Loucy (cell line): Measurements from ENCODE around the gene RREB1.

ENCODE experiments used
- H2AFZ ChIP-seq: fragments of 200-600 bp; sonication (generic); 2 replicates; pipeline ENCODE4 v1.6.0; 2016; ENCODE audit warnings: antibody characterized with exemption, mild to moderate bottlenecking, low read length, moderate library complexity
- H3F3A ChIP-seq: fragments of 200-600 bp; 2 replicates; pipeline ENCODE4 v1.6.0; 2016; ENCODE audit warnings: antibody characterized with exemption, low read depth, mild to moderate bottlenecking
- H3K27me3 ChIP-seq: fragments of 200-600 bp; sonication (generic); 2 replicates; pipeline ENCODE4 v1.6.1; 2014; ENCODE audit warnings: low read length, mild to moderate bottlenecking; ENCODE audit not compliant: insufficient read depth, poor library complexity, severe bottlenecking
- H3K36me3 ChIP-seq: fragments of 200-600 bp; sonication (generic); 2 replicates; pipeline ENCODE4 v1.6.1; 2016; ENCODE audit warnings: low read length; ENCODE audit not compliant: insufficient read depth
- H3K4me1 ChIP-seq: fragments of 200-600 bp; sonication (generic); 2 replicates; pipeline ENCODE4 v1.5.1; 2014; ENCODE audit warnings: low read length, mild to moderate bottlenecking; ENCODE audit not compliant: insufficient read depth, poor library complexity, severe bottlenecking
- H3K4me2 ChIP-seq: fragments of 200-600 bp; sonication (generic); 2 replicates; pipeline ENCODE4 v1.6.0; 2014; ENCODE audit warnings: antibody characterized with exemption, low read length, low read depth, mild to moderate bottlenecking; ENCODE audit not compliant: poor library complexity, severe bottlenecking
- H3K4me3 ChIP-seq: fragments of 200-600 bp; sonication (generic); 2 replicates; pipeline ENCODE4 v1.5.1; 2014; ENCODE audit warnings: low read length, mild to moderate bottlenecking, mixed read lengths; ENCODE audit not compliant: poor library complexity, severe bottlenecking
- H3K79me2 ChIP-seq: fragments of 200-600 bp; sonication (generic); 2 replicates; pipeline ENCODE4 v1.6.1; 2014; ENCODE audit warnings: low read length; ENCODE audit not compliant: insufficient read depth
- H3K9ac ChIP-seq: fragments of 200-600 bp; sonication (generic); 2 replicates; pipeline ENCODE4 v1.6.0; 2014; ENCODE audit warnings: mild to moderate bottlenecking, low read depth, low read length, moderate library complexity; ENCODE audit not compliant: poor library complexity, severe bottlenecking
- H3K9me2 ChIP-seq: fragments of 200-600 bp; sonication (generic); replicated peaks from 2 replicates; pipeline ENCODE4 v1.6.1; 2016; ENCODE audit warnings: low read depth, low read length, mixed read lengths
- H3K9me3 ChIP-seq: fragments of 200-600 bp; sonication (generic); 2 replicates; pipeline ENCODE4 v1.6.1; 2014; ENCODE audit warnings: mild to moderate bottlenecking, antibody characterized with exemption, low read length, low read depth; ENCODE audit not compliant: insufficient read depth
- H4K20me1 ChIP-seq: fragments of 200-600 bp; sonication (generic); 2 replicates; pipeline ENCODE4 v1.6.0; 2014; ENCODE audit warnings: antibody characterized with exemption, low read length, mild to moderate bottlenecking; ENCODE audit not compliant: insufficient read depth, poor library complexity, severe bottlenecking
- CTCF ChIP-seq: fragments of 200-600 bp; sonication (generic); conservative IDR thresholded peaks from 2 replicates; pipeline ENCODE4 v1.5.1; 2014; ENCODE audit warnings: mild to moderate bottlenecking, antibody characterized with exemption, low read length
- EZH2phosphoT487 ChIP-seq: fragments of 200-600 bp; IDR thresholded peaks from 2 replicates; pipeline ENCODE4 v1.6.1; 2018; ENCODE audit warnings: antibody characterized with exemption, mild to moderate bottlenecking, moderate library complexity, borderline replicate concordance

The RREB1 gene

GRCh38 chr6:7148100-7148822 lies 40.5 kb downstream of the RREB1 start:
- TF ChIP-seq EZH2phosphoT487: no peak
- no peak for TF ChIP-seq CTCF
- Histone ChIP-seq H3K9ac (no peak overlapping the region), H3K9me2 (no peaks in the 10 kb centered on the region), H3K9me3 (no peaks in the 10 kb centered on the region), H2AFZ (no peak overlapping the region), H3K36me3 (no peaks in the 10 kb centered on the region), H3K79me2 (peaks cover 100% of the 10 kb centered on the region), H3K4me2 (no peak overlapping the region), H3K4me3 (no peak overlapping the region), H3F3A (no peaks in the 10 kb centered on the region), H3K27me3 (no peaks in the 10 kb centered on the region), H3K4me1 (peaks cover 41% of the 10 kb centered on the region), H4K20me1 (peaks cover 45% of the 10 kb centered on the region)

DNA sequence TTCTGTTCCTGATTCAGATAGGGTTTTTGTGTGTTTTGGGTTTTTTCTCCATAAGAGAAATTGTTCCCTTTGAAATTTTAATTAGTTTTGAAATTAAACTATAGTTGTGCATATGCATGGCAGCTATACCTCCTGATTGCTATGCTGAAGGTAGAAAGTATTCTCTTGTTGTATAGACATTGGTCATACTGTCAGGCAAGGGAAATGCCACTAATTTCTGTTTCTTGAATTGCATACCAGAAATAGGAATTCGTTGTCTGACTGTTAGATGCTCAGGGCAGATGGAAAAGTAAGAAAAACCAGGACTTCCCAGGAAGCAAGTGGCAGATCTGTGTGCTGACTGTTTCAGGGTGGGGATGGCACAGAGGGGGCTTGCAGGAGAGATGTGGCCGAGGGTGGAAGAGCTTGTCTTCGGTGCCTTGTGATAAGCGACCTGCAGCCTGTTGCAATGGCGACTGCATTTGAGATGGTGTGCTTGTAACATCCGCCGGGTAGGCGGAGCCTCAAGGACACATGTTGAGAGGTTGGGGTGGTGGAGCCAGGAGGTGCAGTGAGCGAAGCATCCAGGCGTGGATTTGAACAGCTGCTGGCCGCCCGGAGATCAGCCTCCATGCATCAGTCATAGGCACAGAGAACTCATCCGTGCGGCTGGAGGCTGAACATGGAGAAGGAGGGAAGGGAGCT lies 42.8 kb downstream of the RREB1 start:
- no peaks in the 10 kb centered on the region for H3K9me3 ChIP-seq
- no peaks in the 10 kb centered on the region for H3F3A ChIP-seq
- no peaks in the 10 kb centered on the region for H3K27me3 ChIP-seq
- no peak overlapping the region for H3K4me2 ChIP-seq
- no peaks in the 10 kb centered on the region; the same call in 1 of the 2 replicates for H3K36me3 ChIP-seq
- H3K9me2 ChIP-seq: no peaks in the 10 kb centered on the region
- H3K4me3 ChIP-seq: no peak overlapping the region
- no peak for TF ChIP-seq EZH2phosphoT487
- no peak for TF ChIP-seq CTCF
- H3K79me2 ChIP-seq: peaks cover 100% of the 10 kb centered on the region
- peaks cover 46% of the 10 kb centered on the region for H3K4me1 ChIP-seq
- H2AFZ ChIP-seq: no peak overlapping the region
- H3K9ac ChIP-seq: no peak overlapping the region
- H4K20me1 ChIP-seq: peaks cover 54% of the 10 kb centered on the region

DNA sequence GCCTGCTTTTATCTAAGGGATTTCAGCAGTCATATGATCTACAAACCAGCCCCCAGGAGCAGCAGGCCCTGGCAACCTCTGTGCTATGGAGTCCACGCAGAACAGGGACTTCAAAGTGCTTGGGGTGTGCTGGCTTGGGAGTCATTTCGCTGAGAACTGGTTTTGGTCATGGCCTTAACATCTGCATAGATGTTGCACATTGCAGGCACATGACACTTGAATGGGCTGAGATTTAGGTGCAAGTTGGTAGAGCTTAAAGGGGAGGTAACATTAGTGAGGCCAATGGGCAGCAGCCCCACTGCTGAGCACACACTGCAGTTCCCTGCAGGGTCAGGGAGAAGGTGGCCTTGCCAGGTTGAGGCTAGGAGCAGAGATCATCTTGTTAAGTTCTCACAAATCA lies 43.6 kb downstream of the RREB1 start:
- no peak overlapping the region for H3K4me2 ChIP-seq
- H4K20me1 ChIP-seq: peaks cover 61% of the 10 kb centered on the region
- H2AFZ ChIP-seq: no peak overlapping the region
- H3K9me3 ChIP-seq: no peaks in the 10 kb centered on the region
- no peaks in the 10 kb centered on the region for H3F3A ChIP-seq
- H3K79me2 ChIP-seq: peaks cover 100% of the 10 kb centered on the region
- H3K9me2 ChIP-seq: no peaks in the 10 kb centered on the region
- no peak for TF ChIP-seq CTCF
- H3K36me3 ChIP-seq: no peaks in the 10 kb centered on the region; the same call in 1 of the 2 replicates
- H3K4me3 ChIP-seq: no peak overlapping the region
- H3K27me3 ChIP-seq: no peaks in the 10 kb centered on the region
- H3K4me1 ChIP-seq: peaks cover 46% of the 10 kb centered on the region
- no peak overlapping the region for H3K9ac ChIP-seq
